Measurements from ENCODE around the gene MRI1. TPM values are rescaled to one million over a fixed set of nuclear protein-coding genes. Genes with fewer than 3 reads are reported as not detected.

MRI1 gene
- total and polyA plus RNA-seq, 10 of the 15 experiments (the other 5 are each of a cell fraction or from before 2014, with no cell fraction given), result 5.4 to 50.3 (median 28.3) TPM

GRCh38 chr19:13788991-13789390 lies 24.7 kb downstream of the MRI1 start:
- BruUV-seq (replicated peaks), result no TSS peak
- ATAC-seq (no peak; the same call in 2 of the 3 replicates), DNase-seq (ENCODE audit: low read depth, low spot score) (no peak), FAIRE-seq (no peak)
- TF ChIP-seq SRF (IDR thresholded peaks at IDR 0.05; ENCODE audit: low read depth in 2 of 2, low read length in 2 of 2) (no peak), SUPT20H (IDR thresholded peaks at IDR 0.05; ENCODE audit: borderline replicate concordance, control insufficient read depth, low read depth, low read length) (no peak), RFX5 (IDR thresholded peaks at IDR 0.05; ENCODE audit: low read depth, low read length) (no peak), REST (IDR thresholded peaks at IDR 0.05; ENCODE audit: low read depth, low read length) (no peak), IRF4 (IDR thresholded peaks at IDR 0.05; ENCODE audit: low read depth, low read length) (no peak), ZNF384 (IDR thresholded peaks at IDR 0.05; ENCODE audit: borderline replicate concordance, low read depth, low read length) (no peak), ZBTB33 (IDR thresholded peaks at IDR 0.05) (no peak), RELB (IDR thresholded peaks at IDR 0.05; ENCODE audit: low read depth) (no peak), BMI1 (IDR thresholded peaks at IDR 0.05; ENCODE audit: borderline replicate concordance) (no peak), MLLT1 (IDR thresholded peaks at IDR 0.05) (no peak), NRF1 (conservative IDR thresholded peaks at IDR 0.05; ENCODE audit: low read depth, low read length) (no peak), STAT3 (IDR thresholded peaks at IDR 0.05; ENCODE audit: low read depth, low read length) (no peak), POLR2AphosphoS5 (IDR thresholded peaks at IDR 0.05; ENCODE audit: low read length) (no peak), ZSCAN29 (IDR thresholded peaks at IDR 0.05) (no peak)
- no peaks in the 10 kb centered on the region for H4K20me1 ChIP-seq (ENCODE audit: control insufficient read depth, insufficient read depth)
- no peaks in the 10 kb centered on the region for H3K36me3 ChIP-seq (ENCODE audit: control insufficient read depth in 2 of 2, insufficient read depth in 2 of 2, low read length in 1 of 2)
- ChIA-PET RAD21 (ENCODE audit: unreplicated experiment) (interaction anchor here (1.6 to 2.6 kb wide), 2 partner anchors 57 to 73 kb away, joined by 3 to 30 read pairs; no protein-coding TSS in a partner anchor), CTCF (interaction anchor here (0.9 to 1.5 kb wide), 5 partner anchors 14 to 74 kb away, joined by 3 to 11 read pairs (median 6); partner anchors contain the start of gene C19orf53), POLR2A (interaction anchor here (0.6 to 2.0 kb wide), 3 partner anchors 46 to 73 kb away, joined by 3 to 11 read pairs (median 3); no protein-coding TSS in a partner anchor), SMC1A (ENCODE audit: uncharacterized antibody, unreplicated experiment) (interaction anchor here (1.4 to 2.8 kb wide), 3 partner anchors 14 to 73 kb away, joined by 5 to 21 read pairs (median 7); no protein-coding TSS in a partner anchor)
- peak overlapping the region; percentile 45 for H2AFZ ChIP-seq (ENCODE audit: control insufficient read depth, low read depth, low read length)
- WGBS (ENCODE audit: insufficient coverage, insufficient replicate concordance, low lambda C conversion rate, missing lambda C conversion rate), result 2% methylated on average over 8 of the region's 8 CpGs
- in situ Hi-C loops (cut with MboI), result no loop called here
- no peak overlapping the region for H3K27ac ChIP-seq (ENCODE audit: control insufficient read depth, insufficient read depth)
- H3K9me3 ChIP-seq (replicated peaks; ENCODE audit: control insufficient read depth, insufficient read depth, low read length), result no peaks in the 10 kb centered on the region
- peaks cover 25% of the 10 kb centered on the region for H3K4me1 ChIP-seq (ENCODE audit: control insufficient read depth, insufficient read depth, low read length)
- intact Hi-C loops (cut with micrococcal nuclease; ENCODE audit: unreplicated experiment), result no loop called here
- no peaks in the 10 kb centered on the region for H3K79me2 ChIP-seq (ENCODE audit: control insufficient read depth, insufficient read depth, low read length)
- no peak overlapping the region for H3K9ac ChIP-seq (ENCODE audit: control insufficient read depth, insufficient read depth, low read length)
- no peak overlapping the region for H3K4me3 ChIP-seq
- peak overlapping the region; percentile 41; the same call in 1 of the 2 replicates for H3K4me2 ChIP-seq (ENCODE audit: control insufficient read depth, insufficient read depth)
- no peaks in the 10 kb centered on the region for H3K27me3 ChIP-seq (replicated peaks in 1 of 2; ENCODE audit: control insufficient read depth in 2 of 2, insufficient read depth in 2 of 2, low read length in 1 of 2)
